ENCODE results near the gene SKOR2.
"Not testable (repeated sequence)": the region's sequence is repeated elsewhere in the genome, so short reads cannot be mapped to it uniquely, and the experiment has no call there.

Gene SKOR2

GRCh38 chr18:47168913-47169312, 82.5 kb downstream of the SKOR2 start:
- DNase-seq (ENCODE audit: low spot score), result no peak
- TF ChIP-seq CTCF (IDR thresholded peaks at IDR 0.05; ENCODE audit: extremely low read depth, insufficient read depth, missing control alignments), result no peak
- in situ Hi-C loops (cut with MboI; ENCODE audit: low pct_unique_long_range_greater_than_20kb, low sequenced_read_pairs, unreplicated experiment), result no loop called here

- in situ Hi-C loops (cut with MboI; ENCODE audit: low pct_unique_long_range_greater_than_20kb, low sequenced_read_pairs, unreplicated experiment), result no loop called here
- no peak for DNase-seq (ENCODE audit: low spot score)
- TF ChIP-seq CTCF (IDR thresholded peaks at IDR 0.05; ENCODE audit: extremely low read depth, insufficient read depth, missing control alignments), result no peak
These were observed 83.0 kb downstream of the SKOR2 start for GRCh38 chr18:47168509-47168908.

GRCh38 chr18:47166294-47166693, 85.2 kb downstream of the SKOR2 start:
- in situ Hi-C loops (cut with MboI; ENCODE audit: low pct_unique_long_range_greater_than_20kb, low sequenced_read_pairs, unreplicated experiment), result no loop called here
- DNase-seq (ENCODE audit: low spot score), result no peak
- no peak for TF ChIP-seq CTCF (IDR thresholded peaks at IDR 0.05; ENCODE audit: extremely low read depth, insufficient read depth, missing control alignments)

- in situ Hi-C loops (cut with MboI; ENCODE audit: low pct_unique_long_range_greater_than_20kb, low sequenced_read_pairs, unreplicated experiment), result no loop called here
- no peak for DNase-seq (ENCODE audit: low spot score)
- TF ChIP-seq CTCF (IDR thresholded peaks at IDR 0.05; ENCODE audit: extremely low read depth, insufficient read depth, missing control alignments), result no peak
These were observed 88.2 kb downstream of the SKOR2 start for GRCh38 chr18:47163241-47163640.

GRCh38 chr18:47160256-47160655, 91.2 kb downstream of the SKOR2 start:
- DNase-seq (ENCODE audit: low spot score), result no peak
- TF ChIP-seq CTCF (IDR thresholded peaks at IDR 0.05; ENCODE audit: extremely low read depth, insufficient read depth, missing control alignments), result no peak
- in situ Hi-C loops (cut with MboI; ENCODE audit: low pct_unique_long_range_greater_than_20kb, low sequenced_read_pairs, unreplicated experiment), result no loop called here

- in situ Hi-C loops (cut with MboI; ENCODE audit: low pct_unique_long_range_greater_than_20kb, low sequenced_read_pairs, unreplicated experiment); DNase-seq (ENCODE audit: low spot score): not testable (repeated sequence)
These were observed 93.1 kb downstream of the SKOR2 start for GRCh38 chr18:47158404-47158803.
